Activated CD4-positive, alpha-beta memory T cell treated with anti-CD3 and anti-CD28 coated beads for 36 hours (primary cell): ENCODE measurements around the gene TPPP3. TPM values are rescaled to one million over a fixed set of nuclear protein-coding genes. Genes with fewer than 3 reads are reported as not detected.
"Not testable (repeated sequence)": the region's sequence is repeated elsewhere in the genome, so short reads cannot be mapped to it uniquely, and the experiment has no call there.

Experiments used
- CTCF ChIA-PET: fragments of 350-600 bp; sonication (Branson Sonifier 250); formaldehyde crosslinking; loops from one replicate; lab custom pipeline; 2021; ENCODE audit warnings: antibody characterized with exemption, inconsistent platforms; lab: Charles Lee
- POLR2A ChIA-PET: fragments of 350-600 bp; sonication (Branson Sonifier 250); formaldehyde crosslinking; loops from one replicate; lab custom pipeline; 2021; ENCODE audit warnings: antibody characterized with exemption; lab: Charles Lee
- DNase-seq: peaks from one replicate; pipeline ENCODE4 v3.0.0-alpha.2; 2020
- H3K27ac Mint-ChIP-seq: one replicate; pipeline ENCODE4 v1.8.0; 2021; ENCODE audit warnings: mixed read lengths
- H3K27me3 Mint-ChIP-seq: one replicate; pipeline ENCODE4 v1.8.0; 2021; ENCODE audit warnings: mixed read lengths
- H3K36me3 Mint-ChIP-seq: one replicate; pipeline ENCODE4 v1.8.0; 2021; ENCODE audit warnings: mixed read lengths
- H3K4me1 Mint-ChIP-seq: one replicate; pipeline ENCODE4 v1.8.0; 2021; ENCODE audit warnings: low read depth, mixed read lengths
- H3K4me3 Mint-ChIP-seq: one replicate; pipeline ENCODE4 v1.8.0; 2021; ENCODE audit warnings: mild to moderate bottlenecking, mixed read lengths
- H3K9me3 Mint-ChIP-seq: one replicate; pipeline ENCODE4 v1.8.0; 2021; ENCODE audit warnings: mixed read lengths
- intact Hi-C: fragments of 100-400 bp; cut with micrococcal nuclease; formaldehyde crosslinking; loops from one replicate; pipeline ENCODE4 v1.15.1; 2023
- total RNA-seq, 2 experiments: library from RNA; stranded (reverse); gene quantifications; one replicate each; pipeline ENCODE4 v1.2.3, GENCODE V29; 2021

TPPP3 gene
- total RNA-seq, 2 experiments from 2014 or later, result not detected

- peaks cover 32% of the 10 kb centered on the region for H3K27me3 Mint-ChIP-seq
- DNase-seq, result no peak
- ChIA-PET CTCF (interaction anchor here (3.7 to 6.7 kb wide), 2 partner anchors 23 to 40 kb away, joined by 26 to 71 read pairs; no protein-coding TSS in a partner anchor), POLR2A (no interaction called here)
- H3K27ac Mint-ChIP-seq, result no peak overlapping the region
- no peaks in the 10 kb centered on the region for H3K4me1 Mint-ChIP-seq
- H3K36me3 Mint-ChIP-seq, result no peaks in the 10 kb centered on the region
- intact Hi-C loops, result no loop called here
- no peaks in the 10 kb centered on the region for H3K9me3 Mint-ChIP-seq
- no peak overlapping the region for H3K4me3 Mint-ChIP-seq
These were observed 31.8 kb upstream of the TPPP3 start for GRCh38 chr16:67425061-67425460.

- intact Hi-C loops, result no loop called here
- H3K4me1 Mint-ChIP-seq, result no peaks in the 10 kb centered on the region
- no peak overlapping the region for H3K4me3 Mint-ChIP-seq
- peaks cover 32% of the 10 kb centered on the region for H3K27me3 Mint-ChIP-seq
- ChIA-PET CTCF (interaction anchor here (0.8 to 6.7 kb wide), 2 partner anchors 41 to 98 kb away, joined by 4 to 71 read pairs; partner anchors contain the start of genes KCTD19 and LRRC36), POLR2A (no interaction called here)
- H3K27ac Mint-ChIP-seq, result no peak overlapping the region
- no peaks in the 10 kb centered on the region for H3K9me3 Mint-ChIP-seq
- no peak for DNase-seq
- no peaks in the 10 kb centered on the region for H3K36me3 Mint-ChIP-seq
These were observed 30.9 kb upstream of the TPPP3 start for GRCh38 chr16:67424261-67424615.

- H3K4me3 Mint-ChIP-seq, result no peak overlapping the region
- CTCF ChIA-PET, result interaction anchor here (0.8 to 6.7 kb wide), 3 partner anchors 24 to 98 kb away, joined by 4 to 71 read pairs (median 6); partner anchors contain the start of genes KCTD19 and LRRC36
These were observed 30.4 kb upstream of the TPPP3 start for GRCh38 chr16:67423611-67424260.

GRCh38 chr16:67423015-67423414, 29.7 kb upstream of the TPPP3 start:
- H3K4me3 Mint-ChIP-seq, result no peak overlapping the region
- POLR2A ChIA-PET, result no interaction called here
- H3K9me3 Mint-ChIP-seq, result no peaks in the 10 kb centered on the region
- no peaks in the 10 kb centered on the region for H3K36me3 Mint-ChIP-seq
- intact Hi-C loops, result no loop called here
- no peaks in the 10 kb centered on the region for H3K4me1 Mint-ChIP-seq
- peaks cover 25% of the 10 kb centered on the region for H3K27me3 Mint-ChIP-seq
- CTCF ChIA-PET, result interaction anchor here (1.7 to 6.7 kb wide), 2 partner anchors 25 to 43 kb away, joined by 6 to 71 read pairs; no protein-coding TSS in a partner anchor
- H3K27ac Mint-ChIP-seq, result no peak overlapping the region
- DNase-seq, result no peak

More at GRCh38 chr16:67423611-67424260, 30.4 kb upstream of the TPPP3 start:
- intact Hi-C loops, result no loop called here
- no peak overlapping the region for H3K27ac Mint-ChIP-seq
- DNase-seq, result no peak
- no peaks in the 10 kb centered on the region for H3K9me3 Mint-ChIP-seq
- H3K36me3 Mint-ChIP-seq, result no peaks in the 10 kb centered on the region
- H3K4me1 Mint-ChIP-seq, result no peaks in the 10 kb centered on the region
- peaks cover 27% of the 10 kb centered on the region for H3K27me3 Mint-ChIP-seq
- POLR2A ChIA-PET, result no interaction called here

GRCh38 chr16:67421030-67421429, 27.7 kb upstream of the TPPP3 start:
- intact Hi-C loops, result no loop called here
- Mint-ChIP-seq H3K9me3 (no peaks in the 10 kb centered on the region), H3K4me3 (no peak overlapping the region), H3K27me3 (peaks cover 27% of the 10 kb centered on the region), H3K36me3 (no peaks in the 10 kb centered on the region), H3K27ac (no peak overlapping the region), H3K4me1 (no peaks in the 10 kb centered on the region)
- ChIA-PET CTCF (interaction anchor here (1.1 to 1.5 kb wide), 2 partner anchors 21 to 23 kb away, joined by 3 to 5 read pairs; no protein-coding TSS in a partner anchor), POLR2A (no interaction called here)
- no peak for DNase-seq

GRCh38 chr16:67419931-67420330, 26.6 kb upstream of the TPPP3 start:
- POLR2A ChIA-PET, result no interaction called here
- no peak for DNase-seq
- no peaks in the 10 kb centered on the region for H3K9me3 Mint-ChIP-seq
- H3K27ac Mint-ChIP-seq, result no peak overlapping the region
- CTCF ChIA-PET, result no interaction called here
- H3K36me3 Mint-ChIP-seq, result no peaks in the 10 kb centered on the region
- intact Hi-C loops, result no loop called here
- peaks cover 3% of the 10 kb centered on the region for H3K4me1 Mint-ChIP-seq
- H3K4me3 Mint-ChIP-seq, result no peak overlapping the region
- H3K27me3 Mint-ChIP-seq, result peaks cover 22% of the 10 kb centered on the region

- peaks cover 3% of the 10 kb centered on the region for H3K4me1 Mint-ChIP-seq
- POLR2A ChIA-PET, result no interaction called here
- H3K9me3 Mint-ChIP-seq, result no peaks in the 10 kb centered on the region
- H3K27me3 Mint-ChIP-seq, result peaks cover 23% of the 10 kb centered on the region
- intact Hi-C loops, result no loop called here
- CTCF ChIA-PET, result no interaction called here
- no peak overlapping the region for H3K4me3 Mint-ChIP-seq
- no peak for DNase-seq
- no peak overlapping the region for H3K27ac Mint-ChIP-seq
- no peaks in the 10 kb centered on the region for H3K36me3 Mint-ChIP-seq
These were observed 26.2 kb upstream of the TPPP3 start for GRCh38 chr16:67419502-67419901.

GRCh38 chr16:67417333-67418061, 24.2 kb upstream of the TPPP3 start:
- CTCF ChIA-PET, result interaction anchor here (0.7 to 3.3 kb wide), 7 partner anchors 10 to 157 kb away, joined by 3 to 34 read pairs (median 3); no protein-coding TSS in a partner anchor

GRCh38 chr16:67415872-67416793, 22.8 kb upstream of the TPPP3 start, which contains the start of gene ZDHHC1:
Gene ZDHHC1, minus strand, starts transcription at chr16:67416477. Its CDS starts 8,702 bp downstream, at chr16:67407775.
- DNase-seq, result peak; percentile 66
- Mint-ChIP-seq H3K4me1 (peaks cover 3% of the 10 kb centered on the region), H3K27ac (no peak within 1 kb of the TSS), H3K9me3 (no peaks in the 10 kb centered on the region), H3K27me3 (peaks cover 29% of the 10 kb centered on the region), H3K36me3 (no peaks in the 10 kb centered on the region), H3K4me3 (peak within 1 kb of the TSS; percentile 53)
- ChIA-PET POLR2A (interaction anchor here (1.0 kb wide), 1 partner anchor 15 kb away, joined by 3 read pairs; no protein-coding TSS in a partner anchor), CTCF (interaction anchor here (0.8 to 3.3 kb wide), 5 partner anchors 11 to 403 kb away, joined by 3 to 34 read pairs (median 4); partner anchors contain the start of gene TPPP3)
- intact Hi-C loops, result no loop called here

More at GRCh38 chr16:67417333-67418061, 24.2 kb upstream of the TPPP3 start:
- Mint-ChIP-seq H3K27me3 (peaks cover 29% of the 10 kb centered on the region), H3K4me1 (peaks cover 3% of the 10 kb centered on the region), H3K27ac (no peak overlapping the region), H3K9me3 (no peaks in the 10 kb centered on the region), H3K36me3 (no peaks in the 10 kb centered on the region), H3K4me3 (no peak overlapping the region)
- intact Hi-C loops, result no loop called here
- no peak for DNase-seq
- POLR2A ChIA-PET, result no interaction called here

GRCh38 chr16:67415421-67415820, 22.1 kb upstream of the TPPP3 start:
- H3K36me3 Mint-ChIP-seq, H3K4me1 Mint-ChIP-seq, intact Hi-C loops, DNase-seq, POLR2A ChIA-PET, H3K27ac Mint-ChIP-seq, H3K9me3 Mint-ChIP-seq: not testable (repeated sequence)
- Mint-ChIP-seq H3K27me3 (peaks cover 29% of the 10 kb centered on the region), H3K4me3 (peak overlapping the region; percentile 33)
- CTCF ChIA-PET, result interaction anchor here (1.3 kb wide), 1 partner anchor 16 kb away, joined by 6 read pairs; no protein-coding TSS in a partner anchor
